IPS-11a (cell line): ENCODE results near the gene FZD2.

ENCODE experiments used
- H3K4me3 ChIP-seq: one replicate; pipeline ENCODE4 v1.5.1; 2013; ENCODE audit warnings: low read depth, low read length, control low read depth

FZD2 gene

GRCh38 chr17:44604768-44605485 is 47.6 kb downstream of the FZD2 start:
- H3K4me3 ChIP-seq = no peak overlapping the region

- H3K4me3 ChIP-seq = no peak overlapping the region
These were observed 49.4 kb downstream of the FZD2 start for GRCh38 chr17:44606658-44607057.

- no peak overlapping the region for H3K4me3 ChIP-seq
These were observed 50.8 kb downstream of the FZD2 start for GRCh38 chr17:44607836-44608690.

- H3K4me3 ChIP-seq = no peak overlapping the region
These were observed 51.6 kb downstream of the FZD2 start for GRCh38 chr17:44608727-44609435.

GRCh38 chr17:44610331-44610730 is 53.0 kb downstream of the FZD2 start:
- no peak overlapping the region for H3K4me3 ChIP-seq
